ENCODE results near the gene SAMD14.
A peak's percentile ranks its signal among the peaks of the same experiment; 100 is the strongest.

Gene SAMD14

DNA sequence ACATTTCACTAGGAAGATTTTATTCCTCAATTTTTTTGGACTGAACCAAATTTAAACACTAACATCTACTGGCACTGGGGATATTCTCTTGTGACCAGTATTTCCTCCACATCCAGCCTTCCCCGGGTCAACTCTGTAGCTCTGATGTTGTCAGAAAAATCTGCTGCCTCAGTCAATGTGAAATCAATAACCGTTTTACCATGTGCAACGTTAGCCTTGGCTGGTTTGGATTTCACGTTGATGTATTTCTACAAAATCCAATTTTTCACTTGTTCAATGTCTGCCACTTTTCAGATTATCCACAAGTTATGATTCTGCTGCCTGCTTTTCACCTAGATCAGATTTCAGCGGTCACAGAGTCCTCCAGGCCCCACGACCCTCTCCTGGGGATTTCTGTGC lies 43.0 kb upstream of the SAMD14 start:
- H3K27me3 ChIP-seq, result no peaks in the 10 kb centered on the region
- TF ChIP-seq Cebpa-rat (IDR thresholded peaks at IDR 0.05), result no peak
- no peak overlapping the region for H3K27ac ChIP-seq
- H3K9me3 ChIP-seq (replicated peaks in 1 of 11), result no peaks in the 10 kb centered on the region
- no peaks in the 10 kb centered on the region for H4K20me1 ChIP-seq
- peak overlapping the region in 6 of 11 experiments; percentile 3 to 45 (median 22); a peak in 6 of 22 replicates for H3K4me2 ChIP-seq
- no peaks in the 10 kb centered on the region for H3K36me3 ChIP-seq
- peaks cover 10 to 44% (median 34%) of the 10 kb centered on the region in 10 experiments for H3K4me1 ChIP-seq
- H3K4me3 ChIP-seq, result no peak overlapping the region
- H3K9ac ChIP-seq, result peak overlapping the region in 1 of 11 experiments; percentile 4; a peak in 1 of 22 replicates

DNA sequence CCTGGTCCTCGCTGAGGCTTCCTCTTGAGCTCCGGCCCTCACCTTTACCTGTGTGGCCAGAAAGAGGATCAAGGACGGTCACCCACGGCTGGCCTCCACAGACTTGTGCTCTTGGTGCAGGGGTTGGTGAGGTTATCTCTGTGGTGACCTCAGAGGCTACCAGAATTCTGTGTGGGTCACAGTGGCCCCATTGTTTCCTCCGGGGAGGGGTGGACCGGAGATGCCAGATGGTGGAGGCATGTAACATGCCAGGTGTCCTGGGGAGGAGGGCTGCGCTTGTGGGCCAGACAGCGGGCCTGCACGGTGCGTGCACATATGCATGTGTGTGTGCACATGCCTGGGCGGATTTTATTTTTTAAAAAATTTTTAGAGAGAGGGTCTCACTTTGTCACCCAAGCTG lies 42.2 kb upstream of the SAMD14 start:
- Histone ChIP-seq H4K20me1 (no peaks in the 10 kb centered on the region), H3K4me3 (no peak overlapping the region), H3K9ac (no peak overlapping the region), H3K27ac (no peak overlapping the region), H3K4me1 (peaks cover 6 to 41% (median 28%) of the 10 kb centered on the region in 10 experiments), H3K4me2 (peak overlapping the region in 5 of 11 experiments; percentile 12 to 33 (median 23); a peak in 3 of 22 replicates), H3K36me3 (no peaks in the 10 kb centered on the region), H3K9me3 (replicated peaks in 1 of 11) (no peaks in the 10 kb centered on the region), H3K27me3 (no peaks in the 10 kb centered on the region)
- no peak for TF ChIP-seq Cebpa-rat (IDR thresholded peaks at IDR 0.05)

DNA sequence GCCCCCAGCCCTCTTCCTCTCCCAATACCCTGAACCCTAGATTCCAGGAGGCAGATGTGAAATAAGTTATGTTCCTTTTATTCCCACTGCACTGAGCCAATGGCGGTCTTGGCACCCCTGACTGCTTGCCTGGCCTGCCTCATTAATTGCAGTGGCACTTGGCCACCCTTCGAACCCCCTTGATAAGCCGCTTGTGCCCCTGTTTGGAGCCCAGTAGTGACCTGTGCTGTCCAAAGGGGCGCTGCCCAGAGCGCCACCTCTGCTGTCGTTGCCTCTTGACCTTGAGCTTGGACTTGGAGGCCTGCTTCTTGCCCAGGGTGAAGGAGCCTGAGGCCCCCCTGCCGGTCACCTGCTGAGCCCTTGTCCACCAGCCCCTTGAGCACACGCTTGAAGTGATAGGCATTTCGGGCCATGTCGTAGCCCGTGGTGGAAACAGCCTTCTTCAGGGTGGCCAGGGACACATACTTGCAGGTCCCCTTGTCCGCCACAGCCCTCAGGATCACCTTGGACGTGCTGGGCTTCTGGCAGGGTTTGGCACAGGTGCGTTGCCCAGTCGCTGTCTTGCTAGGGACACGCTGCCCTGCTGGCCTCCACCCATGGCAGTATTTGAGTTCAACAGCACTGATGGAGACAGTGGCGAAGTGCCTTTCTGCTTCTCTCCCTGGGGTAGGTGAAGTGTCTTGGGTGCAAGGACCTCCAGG lies 41.6 kb upstream of the SAMD14 start:
- peaks cover 6 to 41% (median 26%) of the 10 kb centered on the region in 10 experiments; a peak in 19 of 20 replicates for H3K4me1 ChIP-seq
- H3K27ac ChIP-seq, result no peak overlapping the region
- no peaks in the 10 kb centered on the region for H4K20me1 ChIP-seq
- H3K4me2 ChIP-seq, result peak overlapping the region in 3 of 11 experiments; percentile 23 to 33 (median 32); a peak in 2 of 22 replicates
- no peak overlapping the region for H3K9ac ChIP-seq
- H3K4me3 ChIP-seq, result no peak overlapping the region
- H3K9me3 ChIP-seq (replicated peaks in 1 of 11), result no peaks in the 10 kb centered on the region
- no peak for TF ChIP-seq Cebpa-rat (IDR thresholded peaks at IDR 0.05)
- H3K36me3 ChIP-seq, result no peaks in the 10 kb centered on the region
- H3K27me3 ChIP-seq, result no peaks in the 10 kb centered on the region

DNA sequence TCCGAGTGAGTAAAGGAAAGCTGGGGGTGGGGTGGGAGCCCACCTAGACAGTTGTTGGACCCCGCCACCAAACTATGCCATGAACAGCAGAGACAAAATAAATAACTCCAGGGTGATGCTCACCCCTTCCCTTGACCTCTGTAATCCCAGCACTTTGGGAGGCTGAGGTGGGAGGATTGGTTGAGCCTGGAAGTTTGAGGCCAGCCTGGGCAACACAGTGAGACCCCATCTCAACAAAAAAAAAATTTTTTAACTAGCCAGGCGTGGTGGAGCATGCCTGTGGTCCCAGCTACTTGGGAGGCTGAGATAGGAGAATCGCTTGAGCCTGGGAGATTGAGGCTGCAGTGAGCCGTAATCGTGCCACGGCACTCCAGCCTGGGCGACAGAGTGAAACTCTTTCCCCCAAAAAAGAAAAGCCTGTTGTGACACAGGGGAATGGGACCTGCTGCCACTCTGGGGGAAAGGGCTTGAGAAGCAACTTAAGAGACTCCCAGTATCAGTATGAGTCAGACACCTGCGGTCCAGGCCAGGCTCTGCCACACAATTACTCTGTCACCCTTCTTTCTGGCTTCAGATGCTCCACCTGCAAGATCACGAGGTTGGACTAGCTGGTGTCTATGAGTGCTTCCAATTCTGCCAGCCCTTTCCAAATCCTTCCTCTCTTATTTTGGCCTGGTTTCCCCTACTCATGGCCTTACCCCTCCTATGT lies 40.9 kb upstream of the SAMD14 start:
- peak overlapping the region in 1 of 11 experiments; percentile 18; a peak in 1 of 22 replicates for H3K9ac ChIP-seq
- H3K27ac ChIP-seq, result no peak overlapping the region
- no peak overlapping the region for H3K4me2 ChIP-seq
- no peaks in the 10 kb centered on the region for H3K9me3 ChIP-seq (replicated peaks in 1 of 11)
- no peaks in the 10 kb centered on the region for H3K36me3 ChIP-seq
- no peak overlapping the region for H3K4me3 ChIP-seq
- peaks cover 6 to 41% (median 26%) of the 10 kb centered on the region in 10 experiments; a peak in 19 of 20 replicates for H3K4me1 ChIP-seq
- no peaks in the 10 kb centered on the region for H4K20me1 ChIP-seq
- TF ChIP-seq Cebpa-rat (IDR thresholded peaks at IDR 0.05), result no peak
- no peaks in the 10 kb centered on the region for H3K27me3 ChIP-seq

DNA sequence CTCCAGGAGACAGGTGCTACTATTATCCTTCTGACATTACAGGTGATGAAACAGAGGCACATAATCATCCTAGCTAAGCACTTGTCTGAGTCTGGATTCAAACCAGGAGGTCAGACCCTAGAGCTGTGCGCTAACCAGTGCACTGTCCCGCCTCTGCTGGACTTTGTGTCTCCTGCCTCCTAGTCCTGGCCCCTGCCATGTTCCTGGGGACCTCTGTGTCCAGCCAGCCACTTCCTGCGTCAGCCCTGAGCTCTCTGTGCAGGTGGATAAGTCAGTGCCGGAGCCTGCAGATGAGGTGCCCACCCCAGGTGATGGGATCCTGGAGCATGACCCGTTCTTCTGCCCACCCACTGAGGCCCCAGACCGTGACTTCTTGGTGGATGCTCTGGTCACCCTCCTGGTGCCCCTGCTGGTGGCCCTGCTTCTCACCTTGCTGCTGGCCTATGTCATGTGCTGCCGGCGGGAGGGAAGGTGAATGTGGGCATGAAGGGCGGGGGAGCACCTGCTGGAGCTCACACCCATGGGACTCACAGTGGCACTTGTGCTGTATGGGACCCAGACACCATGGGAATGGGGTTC lies 40.0 kb upstream of the SAMD14 start:
- Histone ChIP-seq H3K27ac (no peak overlapping the region), H3K4me1 (peaks cover 6 to 41% (median 26%) of the 10 kb centered on the region in 10 experiments; a peak in 19 of 20 replicates), H3K27me3 (no peaks in the 10 kb centered on the region), H3K9ac (no peak overlapping the region), H3K4me2 (no peak overlapping the region), H3K9me3 (replicated peaks in 1 of 11) (no peaks in the 10 kb centered on the region), H3K36me3 (no peaks in the 10 kb centered on the region), H4K20me1 (no peaks in the 10 kb centered on the region), H3K4me3 (no peak overlapping the region)
- TF ChIP-seq Cebpa-rat (IDR thresholded peaks at IDR 0.05), result no peak

DNA sequence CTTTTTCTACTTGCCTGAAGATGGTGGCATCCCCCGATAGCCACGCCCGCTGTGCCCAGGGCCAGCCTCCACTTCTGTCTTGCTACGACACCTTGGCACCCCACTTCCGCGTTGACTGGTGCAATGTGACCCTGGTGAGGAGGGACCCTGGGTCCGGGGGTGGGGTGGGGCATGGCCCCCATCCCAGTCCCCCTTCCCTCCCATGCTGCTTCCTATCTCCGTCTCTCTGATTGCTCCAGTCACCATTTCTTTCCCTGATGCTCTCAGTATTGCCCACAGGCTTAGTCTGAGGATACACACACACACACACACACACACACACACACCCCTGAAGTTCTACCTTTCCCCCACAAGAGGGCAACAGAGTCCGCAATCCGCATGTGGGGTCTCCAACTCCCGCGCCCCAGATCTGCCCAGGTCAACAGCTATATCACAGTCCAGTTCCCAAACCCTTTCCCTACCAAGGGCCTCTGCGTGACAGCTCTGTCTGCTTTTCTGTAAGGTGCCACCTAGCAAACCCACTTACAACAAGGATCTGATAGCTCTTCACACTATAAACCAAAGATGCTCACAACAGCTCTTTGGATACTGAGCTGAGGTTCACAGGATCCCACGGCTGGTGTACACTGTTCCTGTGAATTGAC lies 39.3 kb upstream of the SAMD14 start:
- H3K36me3 ChIP-seq, result no peaks in the 10 kb centered on the region
- H4K20me1 ChIP-seq, result no peaks in the 10 kb centered on the region
- H3K4me2 ChIP-seq, result peak overlapping the region; percentile 32 to 65 (median 51)
- H3K9ac ChIP-seq, result peak overlapping the region in 3 of 11 experiments; percentile 2 to 35 (median 6); a peak in 3 of 22 replicates
- H3K4me1 ChIP-seq, result peaks cover 12 to 45% (median 31%) of the 10 kb centered on the region in 10 experiments
- no peaks in the 10 kb centered on the region for H3K9me3 ChIP-seq (replicated peaks in 1 of 11)
- H3K4me3 ChIP-seq, result no peak overlapping the region
- peak overlapping the region in 1 of 11 experiments; percentile 20; a peak in 2 of 22 replicates for H3K27ac ChIP-seq
- TF ChIP-seq Cebpa-rat (IDR thresholded peaks at IDR 0.05), result no peak
- H3K27me3 ChIP-seq, result no peaks in the 10 kb centered on the region

DNA sequence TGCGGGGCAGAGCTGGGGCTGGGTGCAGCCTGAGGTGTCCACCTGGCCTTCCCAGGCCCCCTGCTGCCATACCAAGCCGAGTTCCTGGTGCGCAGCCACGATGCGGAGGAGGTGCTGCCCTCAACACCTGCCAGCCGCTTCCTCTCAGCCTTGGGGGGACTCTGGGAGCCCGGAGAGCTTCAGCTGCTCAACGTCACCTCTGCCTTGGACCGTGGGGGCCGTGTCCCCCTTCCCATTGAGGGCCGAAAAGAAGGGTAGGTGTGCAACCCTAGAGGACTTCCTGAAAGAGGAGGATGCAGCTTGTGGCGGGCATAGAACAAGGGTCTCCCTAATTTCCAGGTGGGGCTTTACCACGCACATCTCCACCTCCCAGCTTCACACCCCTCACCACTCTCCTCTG lies 38.4 kb upstream of the SAMD14 start:
- H3K27me3 ChIP-seq, result no peaks in the 10 kb centered on the region
- H3K27ac ChIP-seq, result no peak overlapping the region; a peak in 1 of 22 replicates
- H3K36me3 ChIP-seq, result no peaks in the 10 kb centered on the region
- no peak overlapping the region for H3K4me3 ChIP-seq
- H3K4me2 ChIP-seq, result peak overlapping the region in 4 of 11 experiments; percentile 43 to 65 (median 51); a peak in 6 of 22 replicates
- peak overlapping the region in 2 of 11 experiments; percentile 6 to 35; a peak in 3 of 22 replicates for H3K9ac ChIP-seq
- peaks cover 21 to 48% (median 35%) of the 10 kb centered on the region in 10 experiments for H3K4me1 ChIP-seq
- H4K20me1 ChIP-seq, result no peaks in the 10 kb centered on the region; a peak in 1 of 22 replicates
- TF ChIP-seq Cebpa-rat (IDR thresholded peaks at IDR 0.05), result no peak
- H3K9me3 ChIP-seq (replicated peaks in 1 of 11), result no peaks in the 10 kb centered on the region

DNA sequence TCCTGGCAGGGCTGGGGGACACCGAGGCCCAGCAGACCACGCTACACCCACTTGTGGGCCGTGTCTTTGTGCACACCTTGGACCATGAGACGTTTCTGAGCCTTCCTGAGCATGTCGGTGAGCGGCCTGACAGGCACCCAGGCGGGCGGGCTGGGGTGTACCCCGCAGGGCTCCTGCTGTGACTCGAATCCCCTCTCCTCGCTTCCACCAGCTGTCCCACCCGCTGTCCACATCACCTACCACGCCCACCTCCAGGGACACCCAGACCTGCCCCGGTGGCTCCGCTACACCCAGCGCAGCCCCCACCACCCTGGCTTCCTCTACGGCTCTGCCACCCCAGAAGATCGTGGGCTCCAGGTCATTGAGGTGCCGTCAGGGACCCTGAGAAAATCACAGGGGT lies 37.4 kb upstream of the SAMD14 start:
- H3K9me3 ChIP-seq (replicated peaks in 1 of 11), result no peaks in the 10 kb centered on the region
- TF ChIP-seq Cebpa-rat (IDR thresholded peaks at IDR 0.05), result no peak
- no peaks in the 10 kb centered on the region for H3K27me3 ChIP-seq
- H3K36me3 ChIP-seq, result no peaks in the 10 kb centered on the region
- H4K20me1 ChIP-seq, result no peaks in the 10 kb centered on the region; a peak in 1 of 22 replicates
- H3K4me1 ChIP-seq, result peaks cover 26 to 40% (median 31%) of the 10 kb centered on the region in 10 experiments
- H3K4me2 ChIP-seq, result no peak overlapping the region
- H3K4me3 ChIP-seq, result no peak overlapping the region
- peak overlapping the region in 3 of 11 experiments; percentile 10 to 38 (median 18); a peak in 2 of 22 replicates for H3K9ac ChIP-seq
- H3K27ac ChIP-seq, result no peak overlapping the region; a peak in 1 of 22 replicates

All from BLaER1 treated with 17β-estradiol and CSF1 and Interleukin-3, amounts not matched to agents 10 nM and 100 nM (cell line).